Panc1 (cell line): ENCODE measurements around the gene CILP2. TPM values are rescaled to one million over a fixed set of nuclear protein-coding genes. Genes with fewer than 3 reads are reported as not detected.

Experiments
- ATAC-seq: fragments of 200-7000 bp; cut with Tn5 transposase; 2 replicates; pipeline ENCODE4 v1.9.1; 2020; ENCODE audit warnings: mild to moderate bottlenecking, moderate library complexity
- Bru-seq: library from RNA; stranded (reverse); fragments of 400-500 nt; gene quantifications from one replicate; lab custom pipeline; 2021; lab: Mats Ljungman, UMichigan
- BruChase-seq, 2 experiments: library from RNA; stranded (reverse); fragments of 400-500 nt; gene quantifications; one replicate each; lab custom pipeline; 2021; lab: Mats Ljungman, UMichigan
- BruUV-seq: library from RNA; stranded (reverse); fragments of 400-500 nt; replicated peaks from 2 replicates; lab custom pipeline; 2021; lab: Mats Ljungman, UMichigan
- CTCF ChIA-PET: fragments of 300-600 bp; sonication (Branson Sonifier 250); formaldehyde crosslinking; loops from one replicate; lab custom pipeline; 2022; ENCODE audit warnings: antibody characterized with exemption; lab: Charles Lee
- POLR2A ChIA-PET: fragments of 300-600 bp; sonication (Branson Sonifier 250); formaldehyde crosslinking; loops from one replicate; lab custom pipeline; 2022; ENCODE audit warnings: antibody characterized with exemption; lab: Charles Lee
- DNase-seq: peaks from one replicate; pipeline ENCODE4 v3.0.0-alpha.2; 2010; ENCODE audit warnings: low read depth, low spot score
- H3K27ac ChIP-seq: 2 replicates; pipeline ENCODE4 v1.5.1; 2011; ENCODE audit warnings: mild to moderate bottlenecking, low read length, inconsistent platforms
- H3K27me3 ChIP-seq: fragments of 200-500 bp; sonication (Bioruptor generic); 2 replicates; pipeline ENCODE4 v1.6.0; 2014; ENCODE audit warnings: low read length, inconsistent platforms; ENCODE audit not compliant: control insufficient read depth, insufficient read depth
- H3K36me3 ChIP-seq: fragments of 200-500 bp; sonication (Bioruptor generic); 2 replicates; pipeline ENCODE4 v1.5.1; 2014; ENCODE audit warnings: inconsistent platforms, mild to moderate bottlenecking, low read length, moderate library complexity; ENCODE audit not compliant: control insufficient read depth, insufficient read depth
- H3K4me1 ChIP-seq: 2 replicates; pipeline ENCODE4 v1.5.1; 2011; ENCODE audit warnings: inconsistent platforms, mild to moderate bottlenecking, low read length, moderate library complexity; ENCODE audit not compliant: control insufficient read depth, insufficient read depth
- H3K4me3 ChIP-seq, 2 experiments: 2 replicates each; pipeline ENCODE4 v1.5.1; 2011 to 2012; ENCODE audit warnings: low read depth in 2 of 2, low read length in 2 of 2, mild to moderate bottlenecking in 2 of 2, inconsistent platforms in 1 of 2, moderate library complexity in 1 of 2
- H3K9me3 ChIP-seq: fragments of 200-500 bp; sonication (Bioruptor generic); 2 replicates; pipeline ENCODE4 v1.5.1; 2014; ENCODE audit warnings: low read depth, mild to moderate bottlenecking, inconsistent platforms, low read length, moderate library complexity; ENCODE audit not compliant: control insufficient read depth, insufficient read depth
- POLR2AphosphoS5 ChIP-seq: IDR thresholded peaks from 2 replicates; pipeline ENCODE4 v1.6.1; 2012; ENCODE audit warnings: mild to moderate bottlenecking, low read depth, low read length, moderate library complexity
- REST ChIP-seq, 2 experiments: IDR thresholded peaks; 2 replicates each; pipeline ENCODE4 v1.6.1; 2011 to 2012; ENCODE audit warnings: low read depth in 2 of 2, control low read depth in 1 of 2, low read length in 1 of 2, mild to moderate bottlenecking in 1 of 2, moderate library complexity in 1 of 2; ENCODE audit not compliant: insufficient read depth in 1 of 2
- SIN3A ChIP-seq: IDR thresholded peaks from 2 replicates; pipeline ENCODE4 v1.6.1; 2012; ENCODE audit warnings: low read depth, mild to moderate bottlenecking, low read length, moderate library complexity, borderline replicate concordance; ENCODE audit not compliant: insufficient read depth
- TCF7L2 ChIP-seq: IDR thresholded peaks from 2 replicates; pipeline ENCODE4 v1.6.1; 2011; ENCODE audit warnings: mild to moderate bottlenecking, low read depth, low read length, inconsistent platforms
- in situ Hi-C: cut with HindIII; loops from 2 replicates; pipeline ENCODE4 v1.10.0; 2016; ENCODE audit warnings: low sequenced_read_pairs, low pct_unique_long_range_greater_than_20kb
- intact Hi-C: fragments of 100-400 bp; cut with micrococcal nuclease; formaldehyde crosslinking; loops from one replicate; pipeline ENCODE4 v1.10.0; 2022; ENCODE audit not compliant: unreplicated experiment
- long read RNA-seq: library from polyadenylated mRNA; unstranded; transcript quantifications from one replicate; pipeline ENCODE4 v2.0.0, GENCODE V29; 2021; ENCODE audit not compliant: unreplicated experiment
- polyA plus RNA-seq: library from polyadenylated mRNA; unstranded; fragments of >200 nt; gene quantifications from one replicate; pipeline ENCODE4 v1.2.1, GENCODE V29; 2012; ENCODE audit warnings: missing spikeins; ENCODE audit not compliant: insufficient read length
- total RNA-seq: library from RNA; stranded (reverse); gene quantifications from one replicate; pipeline ENCODE4 v1.2.1, GENCODE V29; 2021; ENCODE audit not compliant: unreplicated experiment
- TF ChIP-seq, protein P1 (sequence below): fragments of 450-650 bp; IDR thresholded peaks from 2 replicates; pipeline ENCODE4 v1.5.1; 2017; ENCODE audit warnings: mild to moderate bottlenecking

CILP2 gene
- total RNA-seq, result 0.46 TPM
- 0.78 TPM for polyA plus RNA-seq
- Bru-seq, nascent RNA, result percentile 24 among the genes with signal in this experiment
- percentile 28 among the genes with signal in this experiment for BruChase-seq, experiment 1, labeled RNA remaining after a 2-hour chase
- BruChase-seq, experiment 2, labeled RNA remaining after a 6-hour chase, result percentile 33 among the genes with signal in this experiment
- long read RNA-seq, partial matches to known transcripts, result 0 of 1 reads
- long read RNA-seq, other reads (novel, unspliced or antisense), result 1 of 1 reads

- ATAC-seq, result 0 out of 2 replicates have a peak, but pooled peaks have one; percentile 17
- H3K36me3 ChIP-seq, result no peaks in the 10 kb centered on the region
- no peaks in the 10 kb centered on the region for H3K27me3 ChIP-seq
- intact Hi-C loops, result loop anchor here (10.0 kb wide), 1 partner anchor 107 kb away; the partner anchor contains the start of gene GMIP
- CTCF ChIA-PET, result no interaction called here
- DNase-seq, result no peak
- H3K4me1 ChIP-seq, result no peaks in the 10 kb centered on the region
- in situ Hi-C loops, result no loop called here
- H3K27ac ChIP-seq, result no peak within 1 kb of the TSS
- no peak within 1 kb of the TSS; a peak in 1 of 4 replicates for H3K4me3 ChIP-seq
- no TSS peak for BruUV-seq
- no peaks in the 10 kb centered on the region for H3K9me3 ChIP-seq
- POLR2A ChIA-PET, result no interaction called here
- no peak for TF ChIP-seq SIN3A
- no peak for TF ChIP-seq REST (IDR thresholded peaks at IDR 0.05; ENCODE audit: insufficient read depth in 1 of 2, low read depth in 2 of 2, low read length in 1 of 2)
- TF ChIP-seq, protein P1, sequence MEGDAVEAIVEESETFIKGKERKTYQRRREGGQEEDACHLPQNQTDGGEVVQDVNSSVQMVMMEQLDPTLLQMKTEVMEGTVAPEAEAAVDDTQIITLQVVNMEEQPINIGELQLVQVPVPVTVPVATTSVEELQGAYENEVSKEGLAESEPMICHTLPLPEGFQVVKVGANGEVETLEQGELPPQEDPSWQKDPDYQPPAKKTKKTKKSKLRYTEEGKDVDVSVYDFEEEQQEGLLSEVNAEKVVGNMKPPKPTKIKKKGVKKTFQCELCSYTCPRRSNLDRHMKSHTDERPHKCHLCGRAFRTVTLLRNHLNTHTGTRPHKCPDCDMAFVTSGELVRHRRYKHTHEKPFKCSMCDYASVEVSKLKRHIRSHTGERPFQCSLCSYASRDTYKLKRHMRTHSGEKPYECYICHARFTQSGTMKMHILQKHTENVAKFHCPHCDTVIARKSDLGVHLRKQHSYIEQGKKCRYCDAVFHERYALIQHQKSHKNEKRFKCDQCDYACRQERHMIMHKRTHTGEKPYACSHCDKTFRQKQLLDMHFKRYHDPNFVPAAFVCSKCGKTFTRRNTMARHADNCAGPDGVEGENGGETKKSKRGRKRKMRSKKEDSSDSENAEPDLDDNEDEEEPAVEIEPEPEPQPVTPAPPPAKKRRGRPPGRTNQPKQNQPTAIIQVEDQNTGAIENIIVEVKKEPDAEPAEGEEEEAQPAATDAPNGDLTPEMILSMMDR, result no peak
- no peak for TF ChIP-seq POLR2AphosphoS5
- TF ChIP-seq TCF7L2, result no peak
Measured at GRCh38 chr19:19538061-19538784, at the start of gene CILP2. Gene CILP2, plus strand, starts transcription at chr19:19538265. Its CDS starts 85 bp downstream, at chr19:19538350.

DNA sequence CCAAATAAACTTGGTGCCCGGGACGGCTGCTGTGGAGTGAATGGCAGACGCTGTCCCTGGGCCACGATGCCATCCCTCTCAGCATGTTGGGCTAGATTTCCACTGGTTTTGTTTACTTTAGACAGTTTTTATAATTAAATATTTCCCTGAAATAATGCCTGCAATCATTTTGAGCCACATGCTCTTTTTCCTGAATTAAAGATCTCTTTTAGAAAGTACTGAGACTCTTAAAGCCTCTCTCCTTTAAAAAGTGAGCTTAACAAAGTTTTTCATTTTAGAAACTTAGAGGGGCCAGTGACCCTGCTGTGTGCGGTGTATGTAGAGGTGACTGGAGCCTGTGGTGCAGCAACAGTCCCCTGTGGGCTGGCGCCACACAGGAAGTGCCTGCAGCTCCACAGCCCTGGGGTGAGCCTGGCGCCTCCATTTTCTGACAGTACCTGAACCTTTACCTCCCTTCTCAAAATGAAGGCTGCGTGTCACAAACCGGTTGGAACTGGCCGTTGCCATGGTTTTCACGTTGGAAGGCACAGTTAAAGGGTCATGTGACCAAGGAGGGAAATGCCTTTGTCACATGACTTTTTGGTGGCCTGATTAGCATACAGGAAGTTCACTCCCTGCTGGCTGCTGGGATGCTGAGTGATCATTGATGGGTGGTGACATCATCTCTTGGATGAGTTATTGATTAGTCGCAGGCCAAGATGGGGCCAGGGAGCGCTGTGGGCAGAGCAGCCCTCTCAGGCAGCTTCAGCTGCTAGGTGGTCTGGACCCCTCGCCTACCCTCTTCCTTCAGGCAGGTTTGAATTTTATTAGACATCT, 49.0 kb upstream of the CILP2 start:
- H3K4me3 ChIP-seq, result peak overlapping the region in 1 of 2 experiments; percentile 37; a peak in 2 of 4 replicates
- in situ Hi-C loops, result no loop called here
- intact Hi-C loops, result loop anchor here (5.0 kb wide), 1 partner anchor 122 kb away; no protein-coding TSS in a partner anchor

More for the DNA sequence above, 49.0 kb upstream of the CILP2 start:
- H3K36me3 ChIP-seq, result no peaks in the 10 kb centered on the region
- BruUV-seq, result no TSS peak
- H3K27me3 ChIP-seq, result no peaks in the 10 kb centered on the region
- peak; percentile 64 for DNase-seq
- H3K27ac ChIP-seq, result peak overlapping the region; percentile 79
- POLR2A ChIA-PET, result no interaction called here
- CTCF ChIA-PET, result interaction anchor here (0.6 kb wide), 1 partner anchor 86 kb away, joined by 3 read pairs; no protein-coding TSS in a partner anchor
- no peaks in the 10 kb centered on the region for H3K9me3 ChIP-seq
- peaks cover 41% of the 10 kb centered on the region for H3K4me1 ChIP-seq
- peak; percentile 60 for ATAC-seq
- no peak for TF ChIP-seq SIN3A
- TF ChIP-seq, protein P1, result no peak
- no peak for TF ChIP-seq POLR2AphosphoS5
- TF ChIP-seq TCF7L2, result no peak
- no peak for TF ChIP-seq REST (IDR thresholded peaks at IDR 0.05; ENCODE audit: insufficient read depth in 1 of 2, low read depth in 2 of 2, low read length in 1 of 2)
